KOPT-K1 (cell line): ENCODE measurements around the gene SEMA7A.
A peak's percentile ranks its signal among the peaks of the same experiment; 100 is the strongest.

ENCODE experiments used
- H3K27ac ChIP-seq: fragments of 200-600 bp; sonication (generic); 2 replicates; pipeline ENCODE4 v1.5.1; 2016; ENCODE audit warnings: antibody characterized with exemption, mild to moderate bottlenecking, low read depth, low read length; ENCODE audit not compliant: poor library complexity, severe bottlenecking
- H3K36me3 ChIP-seq: fragments of 200-600 bp; sonication (generic); 2 replicates; pipeline ENCODE4 v1.5.1; 2017; ENCODE audit warnings: antibody characterized with exemption, mild to moderate bottlenecking, low read length, moderate library complexity; ENCODE audit not compliant: insufficient read depth
- H3K9me3 ChIP-seq: fragments of 200-600 bp; sonication (generic); 2 replicates; pipeline ENCODE4 v1.5.1; 2017; ENCODE audit warnings: antibody characterized with exemption, low read length, mild to moderate bottlenecking; ENCODE audit not compliant: insufficient read depth, poor library complexity, severe bottlenecking

The SEMA7A gene

GRCh38 chr15:74376226-74376625 lies 57.5 kb downstream of the SEMA7A start:
- H3K36me3 ChIP-seq: no peaks in the 10 kb centered on the region
- no peaks in the 10 kb centered on the region for H3K9me3 ChIP-seq
- H3K27ac ChIP-seq: no peak overlapping the region

DNA sequence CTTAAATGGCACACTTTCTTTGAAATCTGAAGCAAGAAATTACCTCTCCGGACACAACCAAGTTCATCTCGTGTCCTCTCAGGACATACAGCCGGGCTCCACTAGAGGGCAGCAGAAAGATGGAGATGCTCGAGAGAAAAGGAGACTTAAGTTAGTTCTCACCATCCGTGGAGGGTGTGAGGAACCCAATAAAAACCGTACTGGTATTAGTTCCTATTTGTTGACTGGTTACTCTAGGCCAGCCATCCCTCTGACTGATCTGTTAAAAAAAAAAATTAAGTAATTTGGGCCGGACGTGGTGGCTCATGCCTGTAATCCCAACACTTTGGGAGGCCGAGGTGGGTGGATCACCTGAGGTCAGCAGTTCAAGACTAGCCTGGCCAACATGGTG lies 58.5 kb downstream of the SEMA7A start:
- H3K36me3 ChIP-seq: no peaks in the 10 kb centered on the region
- no peaks in the 10 kb centered on the region for H3K9me3 ChIP-seq
- no peak overlapping the region for H3K27ac ChIP-seq

DNA sequence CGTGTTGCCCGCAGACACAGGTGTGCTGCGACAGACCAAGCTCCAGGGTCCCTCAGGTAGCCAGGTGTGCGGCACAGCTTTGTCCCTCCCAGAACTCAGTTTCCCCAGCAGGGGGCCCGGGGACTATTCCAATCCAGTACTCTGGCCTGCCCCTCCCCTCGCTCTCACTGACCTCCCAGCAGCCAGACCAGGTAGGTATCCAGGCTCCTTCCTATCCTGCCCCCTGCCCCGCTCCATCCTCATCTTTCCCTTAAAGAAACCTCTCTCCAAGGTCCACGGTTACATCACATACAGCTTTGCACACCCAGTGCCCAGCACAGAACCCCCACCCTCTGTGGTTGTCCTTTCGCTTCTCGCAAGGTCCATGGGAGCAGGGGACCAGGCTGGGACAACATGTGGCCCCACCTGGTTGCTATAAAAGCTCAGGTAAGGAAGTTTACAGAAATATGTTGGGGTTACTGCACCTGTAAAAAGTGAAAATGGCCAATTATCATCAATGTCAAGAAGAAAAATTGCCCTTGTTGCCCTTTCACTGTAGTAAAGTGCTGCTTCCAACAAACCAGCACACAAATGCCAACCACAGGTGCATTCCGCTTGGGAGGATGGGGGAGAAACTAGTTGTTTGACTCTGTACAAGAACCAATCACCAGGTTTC lies 59.0 kb downstream of the SEMA7A start:
- H3K36me3 ChIP-seq: no peaks in the 10 kb centered on the region
- no peaks in the 10 kb centered on the region for H3K9me3 ChIP-seq
- no peak overlapping the region for H3K27ac ChIP-seq

DNA sequence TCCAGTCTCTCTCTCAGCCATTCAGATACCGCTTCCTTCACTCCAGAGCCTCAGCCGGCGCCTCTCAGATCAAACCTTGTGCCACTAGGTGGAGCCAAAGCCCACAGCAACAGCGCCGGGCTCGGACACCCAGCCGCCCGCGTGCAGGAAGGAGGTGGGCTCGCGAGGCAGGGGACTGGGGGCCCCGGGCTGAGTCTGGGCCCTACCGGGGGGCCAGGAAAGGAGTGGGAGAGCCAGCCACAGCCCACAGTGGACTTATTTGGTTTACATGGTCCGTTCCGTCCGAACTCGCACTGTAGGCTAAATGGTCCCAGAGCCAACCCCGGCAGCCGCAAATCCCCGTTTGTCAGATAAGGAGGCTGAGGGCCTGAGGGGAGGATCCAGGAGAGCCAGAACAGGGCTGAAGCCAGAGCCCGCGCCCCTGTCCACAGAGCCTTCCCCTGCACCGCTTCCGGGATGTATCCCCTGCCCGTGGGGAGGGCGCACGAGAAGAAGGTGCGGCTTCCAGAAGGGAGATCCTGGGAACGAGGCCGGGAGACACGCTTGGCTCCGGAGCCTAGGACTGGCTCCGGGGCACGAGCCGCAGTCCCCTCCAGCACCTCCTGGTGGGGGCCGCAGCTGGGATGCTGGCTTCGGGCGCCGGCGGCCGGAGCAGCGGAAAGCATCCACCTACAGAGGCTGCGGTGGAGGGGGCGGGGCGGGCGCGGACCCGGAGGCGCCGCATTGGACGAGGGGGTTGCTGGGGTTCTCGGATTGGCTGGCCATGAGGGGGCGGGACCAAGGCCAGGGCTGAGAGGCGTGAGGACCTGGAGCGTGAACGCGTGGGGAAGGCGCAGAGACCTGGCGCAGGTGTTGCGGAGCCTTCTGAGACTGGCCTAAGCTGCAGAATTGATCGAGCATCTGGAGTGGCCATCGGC lies 59.8 kb downstream of the SEMA7A start:
- Histone ChIP-seq H3K36me3 (no peaks in the 10 kb centered on the region), H3K9me3 (no peaks in the 10 kb centered on the region), H3K27ac (peak overlapping the region; percentile 47)

DNA sequence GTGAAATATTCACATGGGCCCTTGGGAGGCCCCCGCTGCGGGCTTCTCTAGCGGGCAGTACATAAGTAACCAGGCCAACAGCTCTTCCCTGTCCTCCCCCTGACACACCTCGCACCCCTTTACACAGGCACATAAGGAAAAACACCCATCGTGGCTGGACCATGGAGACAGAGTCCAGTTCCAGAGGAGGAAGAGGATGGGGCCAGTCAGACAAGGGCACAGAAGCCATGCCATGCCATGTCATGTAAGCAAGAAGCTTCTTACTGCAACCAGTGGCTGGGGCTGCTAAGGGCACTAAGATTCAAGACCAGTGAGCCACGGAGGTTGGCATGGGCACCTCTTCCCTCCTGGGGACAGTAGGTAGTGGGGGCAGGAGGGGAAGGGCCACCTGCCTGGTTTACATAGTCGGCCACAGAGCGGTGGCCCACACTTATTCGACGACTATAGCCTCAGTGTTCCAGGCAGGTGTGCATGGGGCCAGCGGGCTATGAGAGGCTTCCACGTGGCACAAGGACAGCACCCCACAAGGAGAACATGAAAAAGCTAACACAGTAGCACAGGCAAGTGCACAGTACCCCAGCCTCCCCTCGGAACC lies 60.6 kb downstream of the SEMA7A start:
- no peaks in the 10 kb centered on the region for H3K36me3 ChIP-seq
- H3K27ac ChIP-seq: no peak overlapping the region
- no peaks in the 10 kb centered on the region for H3K9me3 ChIP-seq

- no peak overlapping the region for H3K27ac ChIP-seq
- no peaks in the 10 kb centered on the region for H3K36me3 ChIP-seq
- no peaks in the 10 kb centered on the region for H3K9me3 ChIP-seq
Observed at GRCh38 chr15:74370471-74370870, 63.3 kb downstream of the SEMA7A start.

DNA sequence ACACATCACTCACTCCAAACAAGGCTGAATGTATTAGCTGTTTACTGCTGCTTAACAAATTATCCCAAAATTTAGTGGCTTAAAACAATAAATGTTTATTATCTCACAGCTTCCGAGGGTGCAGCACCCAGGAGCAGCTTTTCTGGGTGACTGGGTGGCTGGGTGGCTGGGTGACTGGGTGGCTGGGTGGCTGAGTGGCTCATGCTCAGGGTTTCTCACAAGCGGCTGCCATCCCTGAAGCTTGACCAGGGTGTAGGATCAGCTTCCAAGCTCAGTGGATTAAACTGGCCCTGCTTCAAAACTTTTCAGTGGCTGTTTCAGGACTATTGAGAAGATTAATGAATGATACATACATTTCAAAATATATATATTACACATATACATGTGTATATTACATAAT lies 64.0 kb downstream of the SEMA7A start:
- Histone ChIP-seq H3K9me3 (no peaks in the 10 kb centered on the region), H3K27ac (no peak overlapping the region)

GRCh38 chr15:74369084-74369745 lies 64.5 kb downstream of the SEMA7A start:
- H3K27ac ChIP-seq: no peak overlapping the region
- H3K36me3 ChIP-seq: no peaks in the 10 kb centered on the region
- H3K9me3 ChIP-seq: no peaks in the 10 kb centered on the region

More for the DNA sequence above, 64.0 kb downstream of the SEMA7A start:
- no peaks in the 10 kb centered on the region for H3K36me3 ChIP-seq

DNA sequence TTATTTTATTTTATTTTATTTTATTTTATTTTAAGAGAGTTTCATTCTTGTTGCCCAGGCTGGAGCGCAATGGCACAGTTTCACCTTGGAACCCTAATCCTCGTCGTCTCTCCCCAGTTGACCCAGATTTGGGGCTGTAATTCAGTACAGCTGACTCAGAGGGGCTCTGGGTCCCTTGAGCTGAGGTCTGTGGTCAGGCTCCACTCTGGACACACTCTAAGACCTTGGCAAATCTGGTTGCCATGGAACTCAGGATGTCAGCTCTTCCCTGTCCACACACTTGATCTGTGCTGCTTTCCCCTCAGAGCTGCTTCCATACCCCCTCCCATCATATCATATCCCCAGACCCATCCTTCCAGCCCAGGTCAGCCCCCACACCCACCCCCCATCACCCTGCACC lies 65.6 kb downstream of the SEMA7A start:
- Histone ChIP-seq H3K36me3 (no peaks in the 10 kb centered on the region), H3K9me3 (no peaks in the 10 kb centered on the region), H3K27ac (no peak overlapping the region)

GRCh38 chr15:74367296-74367854 lies 66.4 kb downstream of the SEMA7A start, which contains the start of gene CYP11A1:
Gene CYP11A1 (minus strand): TSS chr15:74367646. CDS start chr15:74367585, 61 bp downstream.
- no peak within 1 kb of the TSS for H3K27ac ChIP-seq

DNA sequence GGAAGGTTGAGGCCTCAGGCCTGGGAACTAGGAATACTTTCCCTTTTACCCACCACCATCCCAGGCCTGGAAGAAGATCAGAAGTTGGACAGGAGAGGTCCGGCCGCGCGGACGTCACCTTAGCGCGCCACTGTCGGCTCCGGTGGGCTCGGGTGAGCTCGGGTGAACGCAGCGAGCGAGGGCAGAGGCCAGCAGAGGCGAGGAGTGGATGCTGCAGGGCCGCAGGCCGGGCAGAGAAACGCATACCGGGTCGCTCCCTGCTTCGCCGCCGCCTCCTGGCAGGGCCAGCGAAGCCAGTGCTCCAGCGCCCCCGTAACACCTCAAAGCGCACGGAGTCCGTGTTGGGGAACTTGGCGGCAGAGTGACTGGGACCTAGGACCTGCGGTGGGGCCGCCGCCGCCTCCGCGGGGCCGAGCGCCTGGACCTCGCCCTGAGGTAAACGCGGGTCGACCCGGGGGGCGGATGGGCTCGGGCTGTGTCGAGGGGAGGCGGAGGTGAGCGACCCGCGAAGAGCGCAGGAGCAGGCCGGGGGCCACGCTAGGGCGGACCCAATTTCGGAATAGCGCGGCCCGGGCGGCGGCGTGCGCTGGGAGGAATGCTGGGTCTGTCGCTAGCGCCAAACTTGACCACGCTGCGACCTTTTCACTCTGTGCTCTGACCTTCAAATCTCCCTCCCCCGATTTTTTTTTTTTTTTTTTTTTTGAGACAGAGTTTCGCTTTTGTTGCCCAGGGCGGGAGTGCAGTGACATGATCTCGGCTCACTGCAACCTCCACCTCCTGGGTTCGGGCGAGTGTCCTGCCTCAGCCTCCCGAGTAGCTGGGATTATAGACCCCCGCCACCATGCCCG lies 67.9 kb downstream of the SEMA7A start:
- H3K27ac ChIP-seq: no peak overlapping the region
- no peaks in the 10 kb centered on the region for H3K9me3 ChIP-seq
- H3K36me3 ChIP-seq: no peaks in the 10 kb centered on the region

More at GRCh38 chr15:74367296-74367854, 66.4 kb downstream of the SEMA7A start, which contains the start of gene CYP11A1:
- Histone ChIP-seq H3K36me3 (no peaks in the 10 kb centered on the region), H3K9me3 (no peaks in the 10 kb centered on the region)

DNA sequence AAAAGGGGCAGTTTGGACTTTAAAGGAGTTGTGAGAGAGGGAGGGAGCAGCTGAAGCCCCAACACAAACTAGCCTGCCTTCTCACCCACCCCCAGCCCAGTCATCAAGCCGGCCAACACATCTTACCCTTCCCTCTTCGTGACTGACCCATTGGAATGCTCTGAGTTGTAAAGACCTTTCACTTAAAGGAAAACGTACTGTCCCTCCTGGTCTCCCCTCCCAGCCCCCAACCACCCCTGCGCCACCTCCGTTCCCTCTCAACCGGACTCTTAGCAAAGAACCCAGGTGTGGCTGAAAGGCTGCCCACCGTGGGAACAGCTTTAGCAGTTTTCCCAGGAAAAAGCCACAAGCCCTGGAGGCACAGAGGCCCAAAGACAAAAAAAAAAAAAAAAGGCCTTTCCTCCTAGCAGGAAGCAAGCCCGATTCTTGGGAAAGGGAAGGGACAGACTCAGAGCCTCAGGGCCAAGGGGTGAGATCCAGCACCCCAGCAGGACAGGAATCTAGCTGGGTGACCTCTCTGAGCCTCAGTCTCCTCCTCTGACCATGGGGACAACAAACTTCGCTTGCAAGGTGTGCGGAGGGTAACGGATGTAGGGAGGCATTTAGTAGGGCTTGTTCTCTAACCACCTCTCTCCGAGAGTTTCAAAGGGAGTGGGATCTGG lies 68.7 kb downstream of the SEMA7A start:
- H3K27ac ChIP-seq: no peak overlapping the region
- no peaks in the 10 kb centered on the region for H3K36me3 ChIP-seq
- H3K9me3 ChIP-seq: no peaks in the 10 kb centered on the region

DNA sequence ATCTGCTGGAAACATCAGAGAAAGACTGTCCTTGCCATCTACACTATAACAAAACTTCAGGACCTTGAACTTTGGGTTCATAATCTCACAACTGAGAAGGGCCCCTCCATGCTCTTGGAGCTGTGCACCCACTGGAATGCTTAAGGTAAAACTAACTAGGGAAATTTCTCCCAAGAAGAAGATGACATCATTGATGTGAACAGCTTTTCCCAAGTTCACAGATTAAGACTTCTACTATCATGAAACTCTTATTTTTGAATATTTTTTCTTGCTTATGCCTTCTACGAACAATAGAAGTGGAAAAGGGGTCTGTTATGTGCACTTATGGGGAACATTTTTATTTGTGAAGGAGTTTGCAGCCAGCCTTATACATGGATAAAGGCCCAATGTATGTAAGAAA lies 71.3 kb downstream of the SEMA7A start:
- Histone ChIP-seq H3K9me3 (no peaks in the 10 kb centered on the region), H3K27ac (no peak overlapping the region), H3K36me3 (no peaks in the 10 kb centered on the region)
